BLaER1 treated with 17β-estradiol and CSF1 and Interleukin-3, amounts not matched to agents 10 nM and 100 nM (cell line): ENCODE results near the gene CSNK2A1.
A peak's percentile ranks its signal among the peaks of the same experiment; 100 is the strongest.

Experiments
- H3K27ac ChIP-seq, 11 experiments: shearing (Covaris generic); formaldehyde crosslinking; 2 replicates each; pipeline ENCODE4 v1.8.1; 2022
- H3K27me3 ChIP-seq, 11 experiments: shearing (Covaris generic); formaldehyde crosslinking; 2 replicates each; pipeline ENCODE4 v1.8.1; 2022
- H3K36me3 ChIP-seq, 11 experiments: shearing (Covaris generic); formaldehyde crosslinking; 2 replicates each; pipeline ENCODE4 v1.8.1; 2022
- H3K4me1 ChIP-seq, 10 experiments: shearing (Covaris generic); formaldehyde crosslinking; 2 replicates each; pipeline ENCODE4 v1.8.1; 2022
- H3K4me2 ChIP-seq, 11 experiments: shearing (Covaris generic); formaldehyde crosslinking; 2 replicates each; pipeline ENCODE4 v1.8.1; 2022
- H3K4me3 ChIP-seq, 10 experiments: shearing (Covaris generic); formaldehyde crosslinking; 2 replicates each; pipeline ENCODE4 v1.8.1; 2022
- H3K9ac ChIP-seq, 11 experiments: shearing (Covaris generic); formaldehyde crosslinking; 2 replicates each; pipeline ENCODE4 v1.8.1; 2022
- H3K9me3 ChIP-seq, 11 experiments: shearing (Covaris generic); formaldehyde crosslinking; replicated peaks in 1 of 11; 2 replicates each; pipeline ENCODE4 v1.8.1; 2022
- H4K20me1 ChIP-seq, 11 experiments: shearing (Covaris generic); formaldehyde crosslinking; 2 replicates each; pipeline ENCODE4 v1.8.1; 2022
- Cebpa-rat ChIP-seq, 11 experiments: shearing (Covaris generic); IDR thresholded peaks; 2 replicates each; pipeline ENCODE4 v1.8.1; 2022

CSNK2A1 gene

DNA sequence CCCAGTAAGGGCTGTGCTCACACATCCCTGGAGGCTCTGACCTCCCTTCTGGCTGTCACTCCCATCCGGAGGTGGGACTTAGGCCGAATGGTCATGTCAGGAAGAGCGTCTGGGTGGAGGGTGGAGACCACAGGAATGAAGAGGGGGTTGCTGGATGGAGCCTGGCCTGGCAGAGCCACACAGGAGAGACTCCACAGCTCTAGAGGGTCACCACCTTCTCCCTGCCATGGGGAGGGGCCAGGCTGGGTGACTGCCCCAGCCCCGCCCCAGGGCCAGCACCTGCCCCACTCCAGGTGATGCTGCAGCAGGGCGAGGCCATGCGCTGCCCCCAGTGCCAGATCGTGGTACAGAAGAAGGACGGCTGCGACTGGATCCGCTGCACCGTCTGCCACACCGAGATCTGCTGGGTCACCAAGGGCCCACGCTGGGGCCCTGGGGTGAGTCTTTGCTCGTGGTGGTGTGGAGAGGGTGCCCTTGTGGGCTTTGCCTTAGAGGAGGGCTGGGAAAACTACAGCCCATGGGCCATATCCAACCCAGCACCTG lies 114.9 kb downstream of the CSNK2A1 start:
- H3K4me2 ChIP-seq: no peak overlapping the region
- TF ChIP-seq Cebpa-rat (IDR thresholded peaks at IDR 0.05): no peak
- H3K9me3 ChIP-seq: no peaks in the 10 kb centered on the region
- H4K20me1 ChIP-seq: peaks cover 6 to 63% (median 40%) of the 10 kb centered on the region in 11 experiments; a peak in 20 of 22 replicates
- H3K4me1 ChIP-seq: peaks cover 12 to 21% (median 17%) of the 10 kb centered on the region in 10 experiments
- H3K4me3 ChIP-seq: no peak overlapping the region
- no peaks in the 10 kb centered on the region for H3K27me3 ChIP-seq
- H3K9ac ChIP-seq: no peak overlapping the region
- peaks cover 58 to 90% (median 79%) of the 10 kb centered on the region in 11 experiments for H3K36me3 ChIP-seq
- no peak overlapping the region for H3K27ac ChIP-seq

DNA sequence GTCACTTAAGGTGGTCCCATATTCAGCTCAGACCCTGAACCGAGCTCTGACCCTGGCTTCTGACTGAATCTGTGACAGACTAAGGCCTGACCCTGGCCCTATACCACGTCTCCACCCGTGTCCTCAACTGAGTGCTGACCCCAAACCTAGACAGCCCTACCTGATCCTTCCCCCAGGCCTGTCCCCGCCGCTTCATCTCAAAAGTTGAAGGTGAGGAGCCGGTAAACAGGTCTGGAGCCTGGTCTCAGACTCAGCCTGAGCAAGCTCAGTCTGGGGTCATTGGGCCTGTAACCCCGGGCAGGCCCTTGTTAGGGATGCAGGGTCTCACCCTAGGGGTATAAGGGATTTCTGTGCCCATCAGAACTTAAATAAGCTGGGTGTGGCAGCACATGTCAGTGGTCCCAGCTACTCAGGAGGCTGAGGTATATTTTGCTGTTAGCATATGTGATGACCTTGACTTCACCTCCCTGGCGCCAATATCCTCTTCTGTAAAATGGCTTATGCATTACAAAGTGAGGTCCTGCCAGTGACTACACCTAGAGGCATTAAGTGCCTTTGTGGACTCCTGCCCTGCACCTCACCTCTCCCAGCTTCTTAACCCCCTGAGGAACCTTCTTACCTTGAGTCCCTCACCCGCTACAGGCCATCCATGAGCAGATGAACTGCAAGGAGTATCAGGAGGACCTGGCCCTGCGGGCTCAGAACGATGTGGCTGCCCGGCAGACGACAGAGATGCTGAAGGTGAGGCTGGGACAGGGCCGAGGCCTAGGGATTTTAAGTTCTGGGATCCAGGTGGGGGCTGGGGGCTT lies 115.5 kb downstream of the CSNK2A1 start:
- Histone ChIP-seq H3K4me2 (no peak overlapping the region), H3K27me3 (no peaks in the 10 kb centered on the region), H3K36me3 (peaks cover 64 to 96% (median 85%) of the 10 kb centered on the region in 11 experiments), H4K20me1 (peaks cover 6 to 57% (median 33%) of the 10 kb centered on the region in 11 experiments; a peak in 20 of 22 replicates), H3K4me1 (peaks cover 5 to 14% (median 10%) of the 10 kb centered on the region in 10 experiments), H3K9ac (0 out of 22 replicates have a peak overlapping the region, but pooled peaks of 1 of the 11 experiments have one; percentile 18), H3K27ac (no peak overlapping the region; a peak in 1 of 22 replicates), H3K9me3 (no peaks in the 10 kb centered on the region), H3K4me3 (no peak overlapping the region)
- no peak for TF ChIP-seq Cebpa-rat (IDR thresholded peaks at IDR 0.05)

DNA sequence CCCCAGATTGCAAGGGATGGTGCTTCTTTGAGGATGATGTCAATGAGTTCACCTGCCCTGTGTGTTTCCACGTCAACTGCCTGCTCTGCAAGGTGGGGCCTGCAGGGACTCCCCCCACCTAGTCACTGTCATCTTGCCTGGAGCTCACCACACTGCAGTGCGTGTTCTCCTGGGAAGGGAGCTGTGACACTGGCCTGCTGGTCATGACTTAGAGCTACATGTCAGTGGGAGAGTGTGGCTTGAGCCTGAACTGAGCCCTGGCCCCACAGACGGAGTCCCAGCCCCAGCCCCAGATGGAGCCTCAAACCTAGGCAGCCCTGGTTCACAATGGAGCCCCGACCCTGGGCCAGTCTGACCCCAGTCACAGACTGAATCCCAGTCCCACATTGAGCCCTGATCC lies 116.2 kb downstream of the CSNK2A1 start:
- Histone ChIP-seq H3K27me3 (no peaks in the 10 kb centered on the region), H4K20me1 (peaks cover 6 to 52% (median 26%) of the 10 kb centered on the region in 11 experiments; a peak in 20 of 22 replicates), H3K9me3 (no peaks in the 10 kb centered on the region), H3K4me1 (peaks cover 0 to 8% (median 4%) of the 10 kb centered on the region in 10 experiments; a peak in 16 of 20 replicates), H3K4me3 (no peak overlapping the region), H3K27ac (no peak overlapping the region), H3K9ac (no peak overlapping the region), H3K36me3 (peaks cover 67 to 98% (median 89%) of the 10 kb centered on the region in 11 experiments), H3K4me2 (no peak overlapping the region)
- TF ChIP-seq Cebpa-rat (IDR thresholded peaks at IDR 0.05): no peak

DNA sequence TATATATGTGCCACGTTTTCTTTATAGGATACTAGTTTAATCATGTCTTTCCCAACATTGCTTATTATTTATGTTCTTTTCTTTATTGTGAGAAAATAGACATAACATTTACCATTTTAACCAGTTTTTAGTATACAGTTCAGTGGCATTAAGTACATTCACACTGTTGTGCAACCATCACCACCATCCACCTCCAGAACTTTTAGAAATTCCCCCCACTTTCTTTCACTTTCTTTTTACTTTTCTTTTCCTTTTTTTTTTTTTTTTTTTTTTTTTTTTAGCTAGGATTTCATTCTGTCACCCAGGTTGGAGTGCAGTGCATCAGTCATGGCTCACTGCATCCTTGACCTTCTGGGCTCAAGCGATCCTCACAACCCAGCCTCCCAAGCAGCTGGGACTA lies 117.0 kb downstream of the CSNK2A1 start:
- H4K20me1 ChIP-seq: peaks cover under 1 to 52% (median 18%) of the 10 kb centered on the region in 11 experiments; a peak in 19 of 22 replicates
- no peak overlapping the region for H3K4me3 ChIP-seq
- H3K4me2 ChIP-seq: no peak overlapping the region
- TF ChIP-seq Cebpa-rat (IDR thresholded peaks at IDR 0.05): no peak
- H3K27me3 ChIP-seq: no peaks in the 10 kb centered on the region
- H3K27ac ChIP-seq: no peak overlapping the region
- no peaks in the 10 kb centered on the region for H3K9me3 ChIP-seq
- no peak overlapping the region for H3K9ac ChIP-seq
- H3K36me3 ChIP-seq: peaks cover 70 to 98% (median 89%) of the 10 kb centered on the region in 11 experiments
- 0 out of 20 replicates have a peak, but pooled peaks cover 0 to 4% (median 0%) of the 10 kb centered on the region in 10 experiments for H3K4me1 ChIP-seq
